GM04504 (cell line): ENCODE results near the gene GRPEL2.
A peak's percentile ranks its signal among the peaks of the same experiment; 100 is the strongest.

Experiments used
- DNase-seq: peaks from one replicate; pipeline ENCODE4 v3.0.0-alpha.2; 2012; ENCODE audit warnings: low read depth

GRPEL2 gene

DNA sequence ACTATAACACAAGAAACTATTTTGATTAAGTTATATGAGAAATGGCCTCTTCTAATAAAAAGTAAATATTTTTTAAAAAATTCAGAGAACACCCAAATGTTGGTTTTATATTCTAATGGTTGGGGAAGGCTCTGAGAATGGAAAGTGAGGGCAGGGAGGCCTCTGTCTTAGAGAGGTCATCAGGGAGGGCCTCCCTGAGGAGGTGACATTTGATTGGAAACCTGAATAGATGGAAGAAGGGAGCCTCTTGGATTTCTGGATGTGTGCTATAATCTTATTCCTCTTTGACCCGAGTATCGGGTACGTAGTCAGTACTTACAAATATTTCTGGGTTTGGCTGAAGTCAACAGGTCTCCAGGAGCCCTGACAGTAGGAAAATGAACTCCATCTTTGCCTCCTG is 26.1 kb upstream of the GRPEL2 start:
- DNase-seq = no peak

DNA sequence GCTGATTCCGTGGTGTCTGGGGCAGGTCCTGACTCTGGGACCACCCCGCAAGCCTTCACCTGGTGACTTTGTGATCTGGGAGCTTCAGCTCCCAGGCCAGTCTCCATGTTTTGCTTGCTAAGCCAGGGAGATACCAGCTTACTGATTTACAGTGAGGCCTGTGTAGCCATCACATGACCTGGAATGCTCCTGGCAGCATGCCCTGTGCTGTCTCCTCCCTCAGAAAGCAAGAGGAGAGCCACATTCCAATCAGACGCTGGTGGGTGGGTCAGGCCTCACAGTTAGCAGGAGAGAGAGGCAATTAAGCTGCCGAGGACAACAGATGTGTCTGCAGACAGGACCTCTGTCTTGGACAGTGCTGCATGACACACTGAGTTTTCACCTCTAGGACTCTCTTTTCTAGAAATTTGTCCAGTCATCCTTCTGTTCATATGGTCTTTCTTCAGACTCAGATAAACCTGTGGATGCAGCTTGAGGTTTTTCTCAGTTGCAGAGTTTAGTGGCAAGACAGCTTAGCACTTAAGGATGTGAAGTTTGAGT is 24.4 kb upstream of the GRPEL2 start:
- DNase-seq = peak; percentile 95

GRCh38 chr5:149322518-149322917 is 22.8 kb upstream of the GRPEL2 start:
- no peak for DNase-seq

- no peak for DNase-seq
These were observed 22.1 kb upstream of the GRPEL2 start for GRCh38 chr5:149323210-149323609.

DNA sequence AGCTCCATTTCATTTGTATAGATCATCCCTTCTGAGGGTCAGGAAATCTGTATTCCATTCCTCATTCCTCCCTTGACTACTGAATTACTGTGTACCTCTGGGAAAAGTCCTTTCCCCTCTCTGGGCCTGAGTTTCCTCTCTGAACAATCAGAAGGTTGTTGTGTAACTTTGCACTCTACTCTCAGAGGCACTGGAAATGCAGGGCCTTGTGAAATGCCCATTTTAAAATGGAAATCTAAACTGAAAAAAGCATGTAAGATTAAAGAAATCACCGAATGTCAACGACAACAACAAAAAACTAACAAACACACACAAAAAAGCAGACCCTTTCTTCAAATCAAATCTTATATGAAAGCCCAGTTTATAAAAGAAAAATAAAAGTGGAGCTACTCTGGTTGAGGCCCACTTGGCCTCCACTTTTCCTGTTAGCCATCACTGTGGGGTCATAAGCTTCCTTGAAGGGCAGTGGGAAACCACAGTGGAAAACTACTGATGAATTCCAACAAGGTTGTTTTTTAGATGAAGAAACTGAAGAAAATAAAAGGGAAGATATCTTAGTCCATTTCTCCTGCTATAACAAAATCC is 21.6 kb upstream of the GRPEL2 start:
- DNase-seq = no peak

DNA sequence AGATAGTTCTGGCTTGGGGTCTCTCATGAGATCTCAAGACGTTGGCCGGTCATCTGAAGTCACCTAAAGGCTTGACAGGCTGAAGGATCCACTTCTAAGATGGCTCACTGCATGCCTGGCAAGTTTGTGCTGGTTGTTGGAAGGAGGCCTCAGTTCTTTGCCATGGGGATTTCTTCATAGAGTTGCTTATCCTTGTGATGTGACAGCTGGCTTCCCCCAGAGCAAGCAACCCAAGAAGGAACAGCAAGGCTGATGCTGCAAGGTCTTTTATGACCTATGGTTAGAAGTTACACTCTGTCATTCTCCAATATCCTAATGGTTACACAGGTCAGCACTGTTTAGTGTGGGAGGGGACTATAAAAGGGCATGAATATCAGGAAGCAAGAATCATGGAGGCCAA is 20.7 kb upstream of the GRPEL2 start:
- DNase-seq = no peak

GRCh38 chr5:149325166-149325735 is 20.0 kb upstream of the GRPEL2 start:
- no peak for DNase-seq

DNA sequence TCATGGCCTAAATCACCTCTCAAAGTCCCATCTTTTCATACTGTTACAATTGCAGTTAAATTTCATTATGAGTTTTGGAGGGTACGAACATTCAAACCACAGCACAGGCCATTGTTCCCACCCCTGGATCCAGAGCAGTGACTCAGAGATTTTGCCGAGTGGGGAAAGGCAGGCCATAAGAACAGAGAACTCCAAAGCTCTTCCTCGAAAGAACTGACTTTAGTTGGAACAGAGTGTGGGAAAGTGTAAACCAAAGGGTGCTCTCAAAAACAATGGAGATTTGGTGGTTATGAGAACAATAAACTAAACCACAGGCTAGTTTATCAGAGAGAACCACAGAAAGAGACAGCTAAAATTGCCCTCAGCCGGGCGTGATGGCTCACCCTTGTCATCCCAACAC is 19.4 kb upstream of the GRPEL2 start:
- DNase-seq = no peak

- no peak for DNase-seq
These were observed 18.7 kb upstream of the GRPEL2 start for GRCh38 chr5:149326611-149327010.

- DNase-seq = no peak
These were observed 17.1 kb upstream of the GRPEL2 start for GRCh38 chr5:149328177-149328576.

- no peak for DNase-seq
These were observed 11.4 kb upstream of the GRPEL2 start for GRCh38 chr5:149333711-149334443.

- DNase-seq = no peak
These were observed 7.6 kb upstream of the GRPEL2 start for GRCh38 chr5:149337736-149338135.

DNA sequence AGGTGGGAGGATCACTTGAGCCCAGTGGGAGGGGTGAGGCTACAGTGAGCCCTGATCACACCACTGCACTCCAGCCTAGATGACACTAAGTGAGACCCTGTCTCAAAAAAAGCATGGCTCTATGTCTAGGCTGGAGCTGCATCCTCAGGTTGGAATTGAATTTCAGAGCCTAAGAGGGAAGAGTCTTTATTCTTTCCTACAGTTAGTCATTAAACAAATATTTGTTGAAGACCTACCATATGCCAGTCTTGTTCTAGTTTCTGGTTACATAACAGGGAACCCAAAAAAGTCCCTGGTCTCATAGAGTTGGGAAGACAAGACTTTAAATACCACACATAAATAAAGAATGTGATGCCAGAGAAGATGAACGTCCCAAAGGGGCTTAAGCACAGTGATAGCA is 6.9 kb upstream of the GRPEL2 start:
- DNase-seq = no peak

DNA sequence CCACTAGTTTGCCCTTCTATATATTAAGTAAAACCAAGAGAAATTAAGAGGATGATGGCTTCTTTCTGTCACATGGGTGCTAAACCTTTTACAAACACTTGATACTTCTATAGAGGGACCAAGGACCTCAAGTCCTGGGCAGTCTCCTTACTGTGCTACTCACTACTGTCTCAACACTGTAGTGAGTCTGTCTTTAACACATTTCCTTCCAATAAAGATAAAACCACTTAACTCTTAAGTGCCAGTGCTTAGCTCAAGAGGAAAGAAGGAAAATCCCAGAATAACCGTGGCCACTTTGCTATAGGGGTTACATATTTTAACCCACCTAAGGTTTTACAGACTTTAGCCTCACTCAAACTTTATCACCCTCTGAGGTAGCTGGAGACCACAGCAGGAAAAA is 4.4 kb upstream of the GRPEL2 start:
- DNase-seq = no peak

GRCh38 chr5:149341876-149342275 is 3.4 kb upstream of the GRPEL2 start:
- DNase-seq = no peak

DNA sequence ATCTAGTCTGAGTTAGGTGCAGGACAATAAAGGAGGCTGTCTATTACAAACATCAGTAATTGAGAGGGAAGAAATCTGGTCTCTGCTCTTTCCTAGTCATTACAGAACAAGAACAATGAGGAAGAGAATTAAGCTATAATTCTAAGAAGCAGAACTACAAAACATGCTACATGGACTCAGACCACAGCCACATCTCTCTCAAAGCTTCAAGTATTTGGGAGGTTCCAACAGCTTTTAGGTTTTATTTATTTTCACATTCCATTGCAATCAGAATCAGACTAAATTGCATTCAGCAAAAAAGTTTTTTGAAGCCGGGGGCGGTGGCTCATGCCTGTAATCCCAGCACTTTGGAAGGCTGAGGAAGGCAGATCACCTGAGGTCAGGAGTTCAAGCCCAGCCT is 1.1 kb upstream of the GRPEL2 start:
- DNase-seq = no peak

- no peak for DNase-seq
These were observed 558 bp downstream of the GRPEL2 start for GRCh38 chr5:149345892-149346222.

- DNase-seq = no peak
These were observed 3.2 kb downstream of the GRPEL2 start for GRCh38 chr5:149348518-149348917.

- DNase-seq = no peak
These were observed 4.1 kb downstream of the GRPEL2 start for GRCh38 chr5:149349382-149349781.

DNA sequence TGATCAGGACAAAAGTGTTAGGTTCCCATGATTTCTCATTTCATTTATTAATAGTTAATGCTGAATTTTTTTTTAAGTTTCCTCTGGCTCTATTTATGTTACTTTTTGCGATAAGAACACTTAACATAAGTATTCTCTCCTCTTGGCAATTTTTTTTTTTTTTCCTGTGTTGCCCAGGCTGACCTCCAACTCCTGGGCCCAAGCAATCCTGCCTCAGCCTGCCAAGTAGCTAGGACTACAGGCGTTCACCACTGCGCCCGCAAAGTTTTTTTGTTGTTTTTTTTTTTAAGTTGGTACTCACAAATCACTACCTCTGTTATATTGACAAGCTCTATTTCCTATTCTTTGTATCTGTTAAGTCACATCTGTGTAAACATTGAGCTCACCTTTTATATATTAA is 6.9 kb downstream of the GRPEL2 start:
- no peak for DNase-seq

- DNase-seq = no peak
These were observed 8.6 kb downstream of the GRPEL2 start for GRCh38 chr5:149353911-149354310.

GRCh38 chr5:149355688-149356087 is 10.4 kb downstream of the GRPEL2 start:
- no peak for DNase-seq

GRCh38 chr5:149356391-149356790 is 11.1 kb downstream of the GRPEL2 start:
- no peak for DNase-seq
